T-helper 1 cell treated with Interleukin-12 subunit alpha and Interleukin-12 subunit beta and Interleukin-4 antibody, amounts not matched to agents 30 μg/mL and 1 μg/mL, for 36 hours (primary cell): ENCODE data around the gene FBXO38.

Source experiments
- H3K27ac Mint-ChIP-seq: one replicate; pipeline ENCODE4 v1.8.0; 2021; ENCODE audit warnings: mild to moderate bottlenecking, mixed read lengths
- H3K27me3 Mint-ChIP-seq: one replicate; pipeline ENCODE4 v1.8.0; 2021; ENCODE audit warnings: low read depth, mixed read lengths
- H3K36me3 Mint-ChIP-seq: one replicate; pipeline ENCODE4 v1.8.0; 2021; ENCODE audit warnings: low read depth, mixed read lengths
- H3K4me1 Mint-ChIP-seq: one replicate; pipeline ENCODE4 v1.8.0; 2021; ENCODE audit warnings: low read depth, mixed read lengths
- H3K4me3 Mint-ChIP-seq: one replicate; pipeline ENCODE4 v1.8.0; 2021; ENCODE audit warnings: mild to moderate bottlenecking, moderate library complexity, mixed read lengths
- H3K9me3 Mint-ChIP-seq: one replicate; pipeline ENCODE4 v1.8.0; 2021; ENCODE audit warnings: mixed read lengths

Gene FBXO38, protein sequence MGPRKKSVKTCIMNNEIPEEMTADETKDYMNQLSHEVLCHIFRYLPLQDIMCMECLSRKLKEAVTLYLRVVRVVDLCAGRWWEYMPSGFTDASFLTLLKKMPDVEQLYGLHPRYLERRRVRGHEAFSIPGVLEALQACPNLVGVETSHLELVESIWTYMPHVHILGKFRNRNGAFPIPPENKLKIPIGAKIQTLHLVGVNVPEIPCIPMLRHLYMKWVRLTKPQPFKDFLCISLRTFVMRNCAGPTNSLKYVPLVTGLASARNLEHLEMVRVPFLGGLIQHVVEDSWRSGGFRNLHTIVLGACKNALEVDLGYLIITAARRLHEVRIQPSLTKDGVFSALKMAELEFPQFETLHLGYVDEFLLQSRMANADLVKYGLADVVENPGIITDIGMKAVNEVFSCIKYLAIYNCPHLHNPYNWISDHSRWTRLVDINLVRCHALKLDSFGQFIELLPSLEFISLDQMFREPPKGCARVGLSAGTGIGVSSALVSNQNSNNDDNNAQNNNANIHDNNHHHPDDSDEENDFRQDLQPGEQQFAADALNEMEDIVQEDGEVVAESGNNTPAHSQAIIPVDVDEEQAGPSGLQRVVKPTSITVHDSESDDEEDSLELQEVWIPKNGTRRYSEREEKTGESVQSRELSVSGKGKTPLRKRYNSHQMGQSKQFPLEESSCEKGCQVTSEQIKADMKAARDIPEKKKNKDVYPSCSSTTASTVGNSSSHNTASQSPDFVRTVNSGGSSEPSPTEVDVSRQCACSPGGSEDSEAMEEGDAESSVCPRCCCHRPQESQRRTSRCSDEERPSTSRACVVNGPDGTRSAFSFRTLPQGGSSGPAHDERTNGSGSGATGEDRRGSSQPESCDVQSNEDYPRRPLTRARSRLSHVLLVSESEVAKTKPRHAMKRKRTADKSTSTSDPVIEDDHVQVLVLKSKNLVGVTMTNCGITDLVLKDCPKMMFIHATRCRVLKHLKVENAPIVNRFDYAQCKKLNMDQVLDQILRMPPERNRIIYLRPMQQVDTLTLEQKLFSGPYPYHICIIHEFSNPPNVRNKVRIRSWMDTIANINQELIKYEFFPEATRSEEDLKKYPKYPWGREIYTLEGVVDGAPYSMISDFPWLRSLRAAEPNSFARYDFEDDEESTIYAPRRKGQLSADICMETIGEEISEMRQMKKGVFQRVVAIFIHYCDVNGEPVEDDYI

GRCh38 chr5:148383564-148384379, at the start of gene FBXO38:
Gene FBXO38, plus strand, starts transcription at chr5:148383958. Its CDS starts 10,819 bp downstream, at chr5:148394777.
- peak within 1 kb of the TSS; percentile 98 for H3K27ac Mint-ChIP-seq
- H3K9me3 Mint-ChIP-seq, result peaks cover 11% of the 10 kb centered on the region
- H3K4me1 Mint-ChIP-seq, result peaks cover 46% of the 10 kb centered on the region
- H3K36me3 Mint-ChIP-seq, result peaks cover 18% of the 10 kb centered on the region
- H3K27me3 Mint-ChIP-seq, result no peaks in the 10 kb centered on the region
- peak within 1 kb of the TSS; percentile 86 for H3K4me3 Mint-ChIP-seq

DNA sequence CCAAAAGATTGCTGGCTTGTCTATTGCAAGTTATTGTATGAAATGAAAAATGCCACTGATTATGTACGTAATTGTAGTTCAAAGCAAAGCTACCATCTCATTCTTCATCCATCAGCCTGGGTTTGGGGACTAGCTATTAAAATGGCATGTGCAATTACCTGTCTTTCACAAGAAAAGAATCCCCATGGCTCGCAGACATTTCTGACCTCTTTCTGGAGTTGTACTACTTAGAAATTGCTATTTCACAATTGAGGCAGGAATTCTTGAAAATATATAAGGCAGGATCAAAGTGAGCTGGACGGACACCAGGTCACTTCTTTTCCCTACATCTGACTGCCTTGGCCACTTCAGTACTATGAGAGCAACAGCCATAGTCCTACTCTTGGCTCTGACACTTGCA, 48.5 kb upstream of the FBXO38 start, which contains the start of gene SPINK9:
SPINK9 (plus strand) TSS at position 301 of the 400 bp plus-strand sequence; CDS start at position 356, 55 bp downstream.
- Mint-ChIP-seq H3K27ac (no peak within 1 kb of the TSS), H3K27me3 (no peaks in the 10 kb centered on the region), H3K4me1 (no peaks in the 10 kb centered on the region), H3K4me3 (no peak within 1 kb of the TSS), H3K36me3 (no peaks in the 10 kb centered on the region), H3K9me3 (peaks cover 9% of the 10 kb centered on the region)

DNA sequence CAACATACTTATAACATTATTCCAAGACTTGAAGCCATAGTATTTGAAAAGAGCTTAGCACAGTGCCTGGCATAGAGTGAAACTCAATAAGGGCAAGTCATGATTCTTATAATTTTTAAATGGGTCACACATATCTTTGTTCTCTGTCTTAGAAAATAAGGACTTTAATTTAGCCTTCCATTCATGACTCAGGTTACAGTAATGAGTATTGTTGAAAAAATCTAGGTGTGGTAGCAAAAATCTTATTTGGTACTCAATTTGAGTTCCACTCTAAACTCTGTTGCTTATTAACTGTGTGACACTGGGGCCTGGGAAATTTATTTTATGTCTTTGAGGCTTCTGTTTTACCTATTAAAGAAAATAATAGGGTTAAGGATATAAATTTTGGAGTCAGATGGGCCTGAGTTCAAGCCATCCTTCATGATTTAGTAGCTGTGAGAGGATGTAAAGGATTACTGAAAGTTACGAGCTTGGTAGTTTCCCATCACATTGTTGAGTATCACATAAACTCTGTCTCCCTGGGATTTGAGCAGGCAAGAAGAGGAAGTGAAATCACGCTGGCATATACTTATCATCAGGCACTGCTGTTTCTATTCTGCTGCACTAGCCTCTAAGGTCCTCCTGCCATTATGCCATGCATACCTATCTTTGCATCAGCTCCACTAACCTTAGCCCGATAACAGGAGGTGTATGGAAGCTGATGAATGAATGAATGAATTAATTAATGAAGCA, 46.9 kb upstream of the FBXO38 start:
- H3K36me3 Mint-ChIP-seq, result no peaks in the 10 kb centered on the region
- H3K27me3 Mint-ChIP-seq, result no peaks in the 10 kb centered on the region
- H3K4me3 Mint-ChIP-seq, result no peak overlapping the region
- no peak overlapping the region for H3K27ac Mint-ChIP-seq
- peaks cover 3% of the 10 kb centered on the region for H3K9me3 Mint-ChIP-seq
- H3K4me1 Mint-ChIP-seq, result no peaks in the 10 kb centered on the region

GRCh38 chr5:148342371-148343045, 41.2 kb upstream of the FBXO38 start:
- no peaks in the 10 kb centered on the region for H3K27me3 Mint-ChIP-seq
- no peak overlapping the region for H3K4me3 Mint-ChIP-seq
- no peaks in the 10 kb centered on the region for H3K9me3 Mint-ChIP-seq
- no peak overlapping the region for H3K27ac Mint-ChIP-seq
- H3K4me1 Mint-ChIP-seq, result no peaks in the 10 kb centered on the region
- H3K36me3 Mint-ChIP-seq, result no peaks in the 10 kb centered on the region

DNA sequence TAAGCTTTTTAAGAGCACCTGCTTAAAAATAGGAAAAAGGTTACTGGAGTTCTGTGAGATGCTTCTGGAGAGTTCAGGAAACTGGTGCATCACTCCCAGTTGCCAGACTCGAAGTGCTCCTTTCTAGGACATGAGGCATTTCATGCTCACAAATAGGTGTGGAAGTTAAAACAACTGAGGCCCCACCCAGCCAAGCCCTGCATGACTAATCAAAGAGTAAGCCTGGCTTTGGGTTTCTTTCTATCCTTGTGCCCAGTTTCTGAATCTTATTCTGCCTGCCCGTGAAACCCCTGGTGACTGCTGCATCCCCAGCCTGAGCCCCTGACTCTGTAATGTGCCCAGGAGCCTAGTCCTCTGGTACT, 40.7 kb upstream of the FBXO38 start:
- no peaks in the 10 kb centered on the region for H3K27me3 Mint-ChIP-seq
- H3K27ac Mint-ChIP-seq, result no peak overlapping the region
- H3K36me3 Mint-ChIP-seq, result no peaks in the 10 kb centered on the region
- no peaks in the 10 kb centered on the region for H3K4me1 Mint-ChIP-seq
- no peaks in the 10 kb centered on the region for H3K9me3 Mint-ChIP-seq
- H3K4me3 Mint-ChIP-seq, result no peak overlapping the region

- no peaks in the 10 kb centered on the region for H3K9me3 Mint-ChIP-seq
- H3K4me3 Mint-ChIP-seq, result no peak overlapping the region
- no peaks in the 10 kb centered on the region for H3K27me3 Mint-ChIP-seq
- H3K4me1 Mint-ChIP-seq, result no peaks in the 10 kb centered on the region
- H3K27ac Mint-ChIP-seq, result no peak overlapping the region
- H3K36me3 Mint-ChIP-seq, result no peaks in the 10 kb centered on the region
Observed at GRCh38 chr5:148343603-148344487, 39.9 kb upstream of the FBXO38 start.

GRCh38 chr5:148347706-148348105, 36.1 kb upstream of the FBXO38 start:
- H3K27ac Mint-ChIP-seq, result no peak overlapping the region
- no peaks in the 10 kb centered on the region for H3K36me3 Mint-ChIP-seq
- H3K9me3 Mint-ChIP-seq, result no peaks in the 10 kb centered on the region
- H3K27me3 Mint-ChIP-seq, result no peaks in the 10 kb centered on the region
- no peak overlapping the region for H3K4me3 Mint-ChIP-seq
- H3K4me1 Mint-ChIP-seq, result no peaks in the 10 kb centered on the region

DNA sequence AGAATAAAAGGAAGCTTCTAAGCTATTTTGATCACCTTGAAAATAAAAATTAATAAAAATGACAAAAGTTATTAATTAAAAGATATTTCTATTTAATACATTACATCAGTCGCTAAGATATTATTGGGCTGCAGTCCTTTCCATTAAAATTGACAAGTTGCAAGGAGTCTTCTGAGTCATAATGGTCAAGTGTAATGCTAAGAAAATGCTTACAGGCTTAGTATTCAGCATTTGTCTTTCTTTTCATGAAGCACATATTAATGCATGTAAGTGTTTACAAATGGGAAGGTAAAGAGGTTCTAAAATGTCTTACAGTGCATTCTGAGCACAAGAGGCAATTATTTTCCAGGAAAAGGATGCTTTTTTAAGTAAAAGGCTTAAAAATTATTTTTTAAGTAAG, 31.1 kb upstream of the FBXO38 start:
- no peaks in the 10 kb centered on the region for H3K4me1 Mint-ChIP-seq
- no peaks in the 10 kb centered on the region for H3K36me3 Mint-ChIP-seq
- H3K27ac Mint-ChIP-seq, result no peak overlapping the region
- H3K4me3 Mint-ChIP-seq, result no peak overlapping the region
- no peaks in the 10 kb centered on the region for H3K9me3 Mint-ChIP-seq
- no peaks in the 10 kb centered on the region for H3K27me3 Mint-ChIP-seq

GRCh38 chr5:148353634-148354033, 30.1 kb upstream of the FBXO38 start:
- Mint-ChIP-seq H3K4me1 (no peaks in the 10 kb centered on the region), H3K9me3 (no peaks in the 10 kb centered on the region), H3K27ac (no peak overlapping the region), H3K36me3 (no peaks in the 10 kb centered on the region), H3K4me3 (no peak overlapping the region), H3K27me3 (no peaks in the 10 kb centered on the region)

DNA sequence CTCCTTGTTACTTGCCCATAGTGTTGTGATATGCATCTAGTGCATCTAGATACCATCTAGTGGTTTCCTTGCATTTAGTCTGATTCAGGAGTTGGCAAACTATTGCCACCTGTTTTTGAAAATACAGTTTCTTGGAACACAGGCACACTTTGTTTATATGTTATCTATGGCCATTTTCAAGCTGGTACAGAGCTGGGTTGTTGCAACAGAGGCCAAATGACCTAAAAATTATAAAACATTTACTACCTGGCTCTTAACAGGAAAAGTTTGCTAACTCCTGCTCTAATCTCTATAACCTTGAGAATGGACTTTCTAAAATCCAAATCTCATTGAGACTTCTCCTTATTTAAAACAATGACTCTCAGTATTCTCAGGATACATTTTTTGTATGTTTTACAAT, 19.4 kb upstream of the FBXO38 start:
- Mint-ChIP-seq H3K4me3 (no peak overlapping the region), H3K27me3 (no peaks in the 10 kb centered on the region), H3K36me3 (no peaks in the 10 kb centered on the region), H3K4me1 (no peaks in the 10 kb centered on the region), H3K9me3 (peaks cover 12% of the 10 kb centered on the region), H3K27ac (no peak overlapping the region)

DNA sequence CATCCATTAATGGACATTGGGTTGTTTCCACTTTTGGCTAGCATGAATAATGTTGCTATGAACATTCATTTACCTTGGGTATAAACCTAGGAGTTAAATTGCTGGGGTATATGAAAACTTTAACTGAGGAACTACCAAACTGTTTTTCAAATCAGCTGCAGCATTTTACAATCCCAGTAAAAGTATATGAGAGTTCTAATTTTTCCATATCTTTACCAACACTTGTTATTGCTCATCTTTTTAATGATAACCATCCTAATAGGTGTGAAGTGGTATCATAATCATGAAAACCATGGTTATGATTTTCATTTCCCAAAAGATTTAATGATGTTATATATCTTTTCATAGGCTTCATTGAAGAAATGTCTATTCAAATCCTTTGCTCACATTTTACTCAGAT, 15.5 kb upstream of the FBXO38 start:
- Mint-ChIP-seq H3K4me1 (no peaks in the 10 kb centered on the region), H3K36me3 (no peaks in the 10 kb centered on the region), H3K27ac (no peak overlapping the region), H3K9me3 (peaks cover 12% of the 10 kb centered on the region), H3K27me3 (no peaks in the 10 kb centered on the region), H3K4me3 (no peak overlapping the region)

- no peaks in the 10 kb centered on the region for H3K4me1 Mint-ChIP-seq
- H3K4me3 Mint-ChIP-seq, result no peak overlapping the region
- no peak overlapping the region for H3K27ac Mint-ChIP-seq
- H3K36me3 Mint-ChIP-seq, result no peaks in the 10 kb centered on the region
- H3K27me3 Mint-ChIP-seq, result no peaks in the 10 kb centered on the region
- peaks cover 12% of the 10 kb centered on the region for H3K9me3 Mint-ChIP-seq
Observed at GRCh38 chr5:148372166-148372725, 11.5 kb upstream of the FBXO38 start.
